Mucosa of stomach (tissue), 1 donor: ENCODE measurements around the gene PPP1R14C.

ENCODE experiments used
- H3K27me3 ChIP-seq: one replicate; pipeline ENCODE4 v1.7.0; 2013; ENCODE audit warnings: mild to moderate bottlenecking, low read length; ENCODE audit not compliant: control insufficient read depth, insufficient read depth
- H3K36me3 ChIP-seq: one replicate; pipeline ENCODE4 v1.7.0; 2013; ENCODE audit warnings: low read length; ENCODE audit not compliant: control insufficient read depth, insufficient read depth
- H3K4me1 ChIP-seq: one replicate; pipeline ENCODE4 v1.7.0; 2013; ENCODE audit warnings: mild to moderate bottlenecking, low read length; ENCODE audit not compliant: control insufficient read depth, insufficient read depth
- H3K4me3 ChIP-seq: one replicate; pipeline ENCODE4 v1.7.0; 2013; ENCODE audit warnings: low read length
- H3K9ac ChIP-seq: one replicate; pipeline ENCODE4 v1.7.0; 2013; ENCODE audit warnings: mild to moderate bottlenecking, low read length, moderate library complexity
- H3K9me3 ChIP-seq: one replicate; pipeline ENCODE4 v1.7.0; 2013; ENCODE audit warnings: mild to moderate bottlenecking, low read length, moderate library complexity; ENCODE audit not compliant: control insufficient read depth
- donor health status: Pancreatic carcinoma.

The PPP1R14C gene

DNA sequence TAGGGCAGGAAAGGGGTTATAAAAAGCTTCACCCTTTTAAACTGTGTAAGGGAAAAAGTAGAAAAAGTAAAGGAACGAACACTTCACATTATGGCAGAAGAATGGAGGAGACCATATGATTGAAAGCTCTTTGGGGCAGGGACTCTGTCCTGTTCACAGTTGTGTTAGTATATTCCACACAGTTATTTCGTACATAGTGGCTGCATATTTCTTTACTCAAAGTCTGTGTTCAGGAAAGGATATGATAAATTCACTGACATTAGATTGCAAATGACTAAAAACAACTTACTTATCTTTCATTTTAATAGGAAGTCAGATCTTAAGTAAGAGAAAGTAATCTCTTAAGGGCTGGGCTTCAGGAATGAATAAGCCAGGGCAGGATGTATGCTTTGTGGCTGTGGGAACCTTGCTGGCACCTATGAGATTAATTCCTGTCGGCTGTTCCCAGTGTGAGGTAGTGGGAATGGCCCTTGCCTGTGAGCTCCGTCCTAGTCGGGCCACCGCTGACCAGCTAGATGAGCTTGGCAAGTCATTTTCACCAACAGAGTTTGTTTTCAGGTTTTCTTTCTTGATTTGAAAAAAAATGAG is 11.2 kb downstream of the PPP1R14C start:
- Histone ChIP-seq H3K27me3 (peaks cover 11% of the 10 kb centered on the region), H3K9ac (no peak overlapping the region), H3K36me3 (no peaks in the 10 kb centered on the region), H3K4me3 (no peak overlapping the region), H3K4me1 (peaks cover 40% of the 10 kb centered on the region), H3K9me3 (no peaks in the 10 kb centered on the region)

- H3K27me3 ChIP-seq = no peaks in the 10 kb centered on the region
- no peak overlapping the region for H3K9ac ChIP-seq
- no peaks in the 10 kb centered on the region for H3K9me3 ChIP-seq
- H3K4me3 ChIP-seq = no peak overlapping the region
- H3K36me3 ChIP-seq = no peaks in the 10 kb centered on the region
- H3K4me1 ChIP-seq = peaks cover 26% of the 10 kb centered on the region
These were observed 13.6 kb downstream of the PPP1R14C start for GRCh38 chr6:150156460-150156859.

DNA sequence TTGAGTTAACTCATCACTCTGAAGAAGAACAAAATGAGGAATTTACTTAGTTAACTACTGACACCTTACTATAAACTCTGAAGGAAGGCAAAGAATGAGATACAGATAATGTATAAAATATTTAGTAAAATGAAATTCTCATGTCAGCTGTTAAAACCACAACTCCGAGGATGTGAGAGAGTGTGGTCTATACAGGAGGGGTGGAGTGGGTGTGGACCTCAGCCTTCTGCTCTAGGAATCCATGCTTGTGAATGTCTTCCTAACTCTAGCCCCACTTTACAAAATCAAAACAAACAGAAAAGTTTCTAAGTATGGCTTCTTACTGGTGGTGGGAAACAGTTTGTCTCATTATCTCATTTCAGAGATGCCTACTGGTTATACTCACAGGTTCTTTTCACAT is 14.2 kb downstream of the PPP1R14C start:
- no peaks in the 10 kb centered on the region for H3K27me3 ChIP-seq
- H3K4me3 ChIP-seq = no peak overlapping the region
- H3K36me3 ChIP-seq = no peaks in the 10 kb centered on the region
- no peaks in the 10 kb centered on the region for H3K9me3 ChIP-seq
- H3K4me1 ChIP-seq = peaks cover 25% of the 10 kb centered on the region
- H3K9ac ChIP-seq = no peak overlapping the region

DNA sequence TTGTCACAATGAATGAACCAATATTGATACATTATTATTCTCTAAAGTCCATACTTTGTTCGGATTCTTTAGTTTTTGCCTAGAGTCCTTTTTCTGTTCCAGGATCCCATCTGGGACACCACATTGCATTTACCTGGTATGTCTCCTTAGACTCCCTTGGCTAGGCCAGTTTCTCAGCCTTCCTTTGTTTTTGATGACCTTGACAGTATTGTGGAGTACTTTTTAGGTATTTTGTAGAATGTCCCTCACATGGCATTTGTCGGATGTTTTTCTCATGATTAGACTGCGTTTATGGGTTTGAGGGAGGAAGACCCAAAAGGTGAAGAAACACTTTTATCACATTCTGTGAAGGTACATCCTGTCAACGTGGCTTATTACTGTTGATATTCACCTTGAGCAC is 16.9 kb downstream of the PPP1R14C start:
- H3K9me3 ChIP-seq = no peaks in the 10 kb centered on the region
- no peaks in the 10 kb centered on the region for H3K36me3 ChIP-seq
- no peaks in the 10 kb centered on the region for H3K27me3 ChIP-seq
- H3K4me1 ChIP-seq = peaks cover 18% of the 10 kb centered on the region
- no peak overlapping the region for H3K4me3 ChIP-seq
- H3K9ac ChIP-seq = no peak overlapping the region

GRCh38 chr6:150163970-150164369 is 21.1 kb downstream of the PPP1R14C start:
- Histone ChIP-seq H3K9ac (no peak overlapping the region), H3K9me3 (no peaks in the 10 kb centered on the region), H3K4me3 (no peak overlapping the region), H3K36me3 (no peaks in the 10 kb centered on the region), H3K4me1 (no peaks in the 10 kb centered on the region), H3K27me3 (no peaks in the 10 kb centered on the region)

DNA sequence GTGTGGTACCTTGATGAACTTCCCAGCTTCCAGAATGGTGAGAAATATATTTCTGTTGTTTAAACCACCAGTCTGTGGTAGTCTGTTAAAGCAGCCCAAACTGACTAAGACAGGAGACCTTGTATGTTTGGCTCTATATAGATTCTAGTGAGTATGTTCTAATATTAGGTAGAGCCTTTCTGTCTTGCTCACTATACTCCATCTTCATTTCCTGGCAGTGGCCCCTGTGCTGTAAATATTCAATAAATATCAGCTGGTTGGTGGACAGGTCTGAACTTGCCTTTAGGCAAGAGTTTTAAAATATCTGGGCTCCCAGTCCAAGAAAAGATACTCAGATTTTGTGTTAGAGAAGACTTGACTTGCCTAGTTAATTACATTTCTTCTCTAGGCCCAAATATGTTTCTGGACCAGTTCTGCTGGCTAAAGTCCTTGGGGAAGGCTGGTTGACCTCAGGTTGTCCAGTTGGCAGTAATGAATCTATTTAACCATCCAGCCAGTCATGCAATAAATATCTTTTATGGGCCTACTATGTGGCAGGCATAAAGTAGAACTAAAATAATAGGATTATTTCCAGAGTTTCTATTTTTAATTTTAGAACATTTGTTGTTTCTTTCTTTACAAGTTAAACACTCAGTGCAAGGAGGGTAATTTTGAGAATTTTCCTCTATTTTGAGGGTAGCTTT is 22.3 kb downstream of the PPP1R14C start:
- Histone ChIP-seq H3K9me3 (no peaks in the 10 kb centered on the region), H3K4me1 (no peaks in the 10 kb centered on the region), H3K27me3 (no peaks in the 10 kb centered on the region), H3K9ac (no peak overlapping the region), H3K36me3 (no peaks in the 10 kb centered on the region), H3K4me3 (no peak overlapping the region)

GRCh38 chr6:150167479-150167873 is 24.6 kb downstream of the PPP1R14C start:
- no peak overlapping the region for H3K4me3 ChIP-seq
- no peaks in the 10 kb centered on the region for H3K4me1 ChIP-seq
- H3K27me3 ChIP-seq = no peaks in the 10 kb centered on the region
- H3K9me3 ChIP-seq = no peaks in the 10 kb centered on the region
- H3K9ac ChIP-seq = no peak overlapping the region
- no peaks in the 10 kb centered on the region for H3K36me3 ChIP-seq

GRCh38 chr6:150169181-150169580 is 26.3 kb downstream of the PPP1R14C start:
- Histone ChIP-seq H3K9ac (no peak overlapping the region), H3K27me3 (no peaks in the 10 kb centered on the region), H3K4me3 (no peak overlapping the region), H3K9me3 (no peaks in the 10 kb centered on the region), H3K4me1 (no peaks in the 10 kb centered on the region), H3K36me3 (no peaks in the 10 kb centered on the region)

- Histone ChIP-seq H3K9me3 (no peaks in the 10 kb centered on the region), H3K4me1 (no peaks in the 10 kb centered on the region), H3K9ac (no peak overlapping the region), H3K36me3 (no peaks in the 10 kb centered on the region), H3K4me3 (no peak overlapping the region), H3K27me3 (no peaks in the 10 kb centered on the region)
These were observed 26.8 kb downstream of the PPP1R14C start for GRCh38 chr6:150169609-150170008.

DNA sequence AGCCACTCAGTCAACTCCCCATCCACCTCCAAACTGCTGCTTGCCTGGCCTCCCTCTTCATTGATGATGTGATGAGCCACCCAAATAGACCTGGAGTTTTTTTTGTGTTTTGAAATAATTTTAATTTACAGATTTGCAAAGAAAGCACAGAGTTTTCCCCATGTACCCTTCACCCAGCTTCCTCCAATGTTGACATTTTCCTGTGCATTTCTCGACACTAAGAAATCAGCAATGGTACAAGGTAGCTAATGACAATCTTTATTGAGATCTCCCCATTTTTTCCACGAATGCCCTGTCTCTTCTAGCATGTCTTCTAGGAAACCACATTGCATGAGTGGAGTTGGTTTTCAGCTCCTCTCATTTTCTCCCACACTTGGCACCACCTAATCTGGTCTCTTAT is 30.1 kb downstream of the PPP1R14C start:
- H3K4me1 ChIP-seq = peaks cover 13% of the 10 kb centered on the region
- H3K27me3 ChIP-seq = no peaks in the 10 kb centered on the region
- H3K4me3 ChIP-seq = no peak overlapping the region
- H3K9me3 ChIP-seq = no peaks in the 10 kb centered on the region
- H3K36me3 ChIP-seq = no peaks in the 10 kb centered on the region
- H3K9ac ChIP-seq = no peak overlapping the region

DNA sequence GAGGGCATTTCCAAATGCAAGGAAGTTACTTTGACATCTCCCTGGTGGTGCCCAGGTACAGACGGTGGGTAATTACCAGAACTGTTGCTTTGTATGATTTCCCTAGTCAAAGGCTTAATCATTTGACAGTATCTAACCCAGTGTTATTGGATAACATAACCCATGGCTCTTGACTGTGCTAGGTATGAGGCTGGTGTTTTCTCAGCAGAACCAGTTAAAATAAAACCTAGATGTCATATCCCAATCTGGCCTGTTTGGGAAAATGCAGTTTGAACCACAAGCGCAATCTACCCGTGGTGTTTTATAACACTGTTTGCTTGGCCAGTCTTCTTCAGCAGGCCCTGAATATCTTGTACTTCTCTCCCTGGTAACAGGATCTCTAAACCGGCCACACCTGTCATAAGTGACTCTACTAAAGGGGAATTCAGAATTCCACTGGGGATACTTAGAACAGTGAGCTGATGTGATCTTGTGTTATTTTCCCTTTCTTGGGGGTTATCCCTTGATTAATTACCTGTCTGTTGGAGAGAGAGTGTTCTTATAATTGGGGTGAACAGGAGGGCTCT is 32.8 kb downstream of the PPP1R14C start:
- Histone ChIP-seq H3K9me3 (no peaks in the 10 kb centered on the region), H3K36me3 (no peaks in the 10 kb centered on the region), H3K9ac (no peak overlapping the region), H3K4me1 (peaks cover 13% of the 10 kb centered on the region), H3K27me3 (no peaks in the 10 kb centered on the region), H3K4me3 (no peak overlapping the region)

- H3K9ac ChIP-seq = no peak overlapping the region
- H3K36me3 ChIP-seq = no peaks in the 10 kb centered on the region
- no peaks in the 10 kb centered on the region for H3K27me3 ChIP-seq
- H3K4me3 ChIP-seq = no peak overlapping the region
- no peaks in the 10 kb centered on the region for H3K9me3 ChIP-seq
- peaks cover 13% of the 10 kb centered on the region for H3K4me1 ChIP-seq
These were observed 33.3 kb downstream of the PPP1R14C start for GRCh38 chr6:150176152-150176551.
